Adipocyte (in vitro differentiated cells): ENCODE data around the gene HP.

ENCODE experiments used
- DNase-seq: peaks from one replicate; pipeline ENCODE4 v3.0.0-alpha.2; 2015; ENCODE audit warnings: low read depth
- H3K27me3 ChIP-seq: replicated peaks from 2 replicates; pipeline ENCODE4 v1.7.0; 2013; ENCODE audit warnings: mild to moderate bottlenecking, low read length, moderate library complexity; ENCODE audit not compliant: control insufficient read depth, insufficient read depth
- H3K36me3 ChIP-seq: 2 replicates; pipeline ENCODE4 v1.7.0; 2013; ENCODE audit warnings: low read length, mild to moderate bottlenecking, moderate library complexity; ENCODE audit not compliant: control insufficient read depth, insufficient read depth, severe bottlenecking
- H3K4me1 ChIP-seq: 2 replicates; pipeline ENCODE4 v1.7.0; 2013; ENCODE audit warnings: mild to moderate bottlenecking, low read length, moderate library complexity; ENCODE audit not compliant: control insufficient read depth, insufficient read depth
- H3K4me3 ChIP-seq: 2 replicates; pipeline ENCODE4 v1.7.0; 2013; ENCODE audit warnings: mild to moderate bottlenecking, low read length, moderate library complexity
- H3K9ac ChIP-seq: 2 replicates; pipeline ENCODE4 v1.7.0; 2013; ENCODE audit warnings: mild to moderate bottlenecking, low read length, moderate library complexity
- H3K9me3 ChIP-seq: 2 replicates; pipeline ENCODE4 v1.7.0; 2013; ENCODE audit warnings: mild to moderate bottlenecking, low read length, moderate library complexity; ENCODE audit not compliant: control insufficient read depth

The HP gene

GRCh38 chr16:72022127-72022526 lies 32.2 kb upstream of the HP start:
- no peaks in the 10 kb centered on the region for H3K9me3 ChIP-seq
- H3K4me1 ChIP-seq: peaks cover 7% of the 10 kb centered on the region
- H3K27me3 ChIP-seq: no peaks in the 10 kb centered on the region
- no peak overlapping the region for H3K4me3 ChIP-seq
- no peak overlapping the region for H3K9ac ChIP-seq
- peaks cover 16% of the 10 kb centered on the region for H3K36me3 ChIP-seq
- DNase-seq: no peak

- no peak overlapping the region for H3K9ac ChIP-seq
- peaks cover 14% of the 10 kb centered on the region for H3K4me1 ChIP-seq
- no peaks in the 10 kb centered on the region for H3K9me3 ChIP-seq
- H3K4me3 ChIP-seq: no peak overlapping the region
- no peak for DNase-seq
- peaks cover 16% of the 10 kb centered on the region for H3K36me3 ChIP-seq
- no peaks in the 10 kb centered on the region for H3K27me3 ChIP-seq
Observed at GRCh38 chr16:72023962-72024361, 30.3 kb upstream of the HP start.

- Histone ChIP-seq H3K36me3 (peaks cover 16% of the 10 kb centered on the region), H3K4me1 (peaks cover 20% of the 10 kb centered on the region), H3K27me3 (no peaks in the 10 kb centered on the region), H3K9ac (no peak overlapping the region), H3K4me3 (no peak overlapping the region), H3K9me3 (no peaks in the 10 kb centered on the region)
- DNase-seq: no peak
Observed at GRCh38 chr16:72024862-72025382, 29.4 kb upstream of the HP start.

- H3K4me3 ChIP-seq: no peak overlapping the region
- H3K4me1 ChIP-seq: peaks cover 22% of the 10 kb centered on the region
- H3K36me3 ChIP-seq: peaks cover 16% of the 10 kb centered on the region
- no peaks in the 10 kb centered on the region for H3K27me3 ChIP-seq
- DNase-seq: no peak
- no peaks in the 10 kb centered on the region for H3K9me3 ChIP-seq
- H3K9ac ChIP-seq: no peak overlapping the region
Observed at GRCh38 chr16:72025404-72026114, 28.7 kb upstream of the HP start.

- peak overlapping the region; percentile 18 for H3K9ac ChIP-seq
- H3K9me3 ChIP-seq: no peaks in the 10 kb centered on the region
- H3K4me1 ChIP-seq: peaks cover 22% of the 10 kb centered on the region
Observed at GRCh38 chr16:72027669-72028378, 26.5 kb upstream of the HP start.

GRCh38 chr16:72029567-72030271 lies 24.6 kb upstream of the HP start:
- Histone ChIP-seq H3K4me3 (no peak overlapping the region), H3K9ac (no peak overlapping the region), H3K4me1 (peaks cover 22% of the 10 kb centered on the region), H3K36me3 (peaks cover 5% of the 10 kb centered on the region), H3K27me3 (no peaks in the 10 kb centered on the region), H3K9me3 (no peaks in the 10 kb centered on the region)
- DNase-seq: no peak

More at GRCh38 chr16:72027669-72028378, 26.5 kb upstream of the HP start:
- DNase-seq: no peak
- Histone ChIP-seq H3K36me3 (peaks cover 16% of the 10 kb centered on the region), H3K4me3 (no peak overlapping the region), H3K27me3 (no peaks in the 10 kb centered on the region)

- Histone ChIP-seq H3K9me3 (no peaks in the 10 kb centered on the region), H3K27me3 (no peaks in the 10 kb centered on the region), H3K9ac (no peak overlapping the region), H3K4me1 (peaks cover 10% of the 10 kb centered on the region), H3K4me3 (no peak overlapping the region), H3K36me3 (no peaks in the 10 kb centered on the region)
- DNase-seq: no peak
Observed at GRCh38 chr16:72033437-72033836, 20.9 kb upstream of the HP start.

- Histone ChIP-seq H3K4me1 (no peaks in the 10 kb centered on the region), H3K27me3 (no peaks in the 10 kb centered on the region), H3K9ac (no peak overlapping the region), H3K9me3 (no peaks in the 10 kb centered on the region), H3K4me3 (no peak overlapping the region), H3K36me3 (peaks cover 2% of the 10 kb centered on the region)
- DNase-seq: no peak
Observed at GRCh38 chr16:72036098-72036497, 18.2 kb upstream of the HP start.

- Histone ChIP-seq H3K4me3 (no peak overlapping the region), H3K9me3 (no peaks in the 10 kb centered on the region), H3K9ac (no peak overlapping the region), H3K4me1 (peaks cover 3% of the 10 kb centered on the region), H3K27me3 (no peaks in the 10 kb centered on the region), H3K36me3 (peaks cover 18% of the 10 kb centered on the region)
- DNase-seq: no peak
Observed at GRCh38 chr16:72042157-72042660, 12.1 kb upstream of the HP start.

- H3K36me3 ChIP-seq: peaks cover 18% of the 10 kb centered on the region
Observed at GRCh38 chr16:72043058-72043457, 11.2 kb upstream of the HP start.

GRCh38 chr16:72043539-72043938 lies 10.8 kb upstream of the HP start:
- Histone ChIP-seq H3K4me3 (no peak overlapping the region), H3K27me3 (no peaks in the 10 kb centered on the region), H3K36me3 (peaks cover 18% of the 10 kb centered on the region), H3K9me3 (no peaks in the 10 kb centered on the region), H3K9ac (no peak overlapping the region), H3K4me1 (peaks cover 3% of the 10 kb centered on the region)
- no peak for DNase-seq

More at GRCh38 chr16:72043058-72043457, 11.2 kb upstream of the HP start:
- no peaks in the 10 kb centered on the region for H3K9me3 ChIP-seq
- peaks cover 3% of the 10 kb centered on the region for H3K4me1 ChIP-seq
- H3K27me3 ChIP-seq: no peaks in the 10 kb centered on the region
- no peak for DNase-seq
- H3K4me3 ChIP-seq: no peak overlapping the region
- H3K9ac ChIP-seq: no peak overlapping the region
